COLO668 (cell line): ENCODE data around the gene PSMD2.

Source experiments
- DNase-seq: peaks from one replicate; lab custom pipeline; 2025; ENCODE audit not compliant: unreplicated experiment; lab: John Stamatoyannopoulos, UW

Gene PSMD2

GRCh38 chr3:184277366-184277765, 21.7 kb upstream of the PSMD2 start:
- no peak for DNase-seq

DNA sequence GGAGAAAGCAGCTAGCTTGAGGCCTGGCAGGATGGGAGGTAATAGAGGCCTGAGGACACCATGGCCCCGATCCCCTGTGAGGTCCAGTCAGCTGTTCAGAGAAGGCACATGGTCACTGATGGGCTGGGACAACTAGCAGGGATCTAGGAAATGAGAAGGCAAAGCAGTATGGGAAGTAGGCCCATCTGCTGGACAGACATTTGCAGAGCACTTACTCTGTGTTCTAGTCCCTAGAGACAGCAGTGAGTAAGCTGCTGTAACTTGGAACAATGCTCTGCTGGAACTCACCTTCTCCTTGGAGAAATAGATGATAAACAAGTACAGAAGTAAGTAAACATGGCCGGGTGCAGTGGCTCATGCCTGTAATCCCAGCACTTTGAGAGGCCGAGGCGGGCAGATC, 16.1 kb upstream of the PSMD2 start:
- no peak for DNase-seq

- no peak for DNase-seq
These were observed 15.4 kb upstream of the PSMD2 start for GRCh38 chr3:184283681-184284080.

GRCh38 chr3:184284696-184285095, 14.3 kb upstream of the PSMD2 start:
- peak; percentile 48 for DNase-seq

GRCh38 chr3:184289426-184289938, 9.6 kb upstream of the PSMD2 start:
- peak; percentile 51 for DNase-seq

- DNase-seq, result no peak
These were observed 8.7 kb upstream of the PSMD2 start for GRCh38 chr3:184290331-184290730.

DNA sequence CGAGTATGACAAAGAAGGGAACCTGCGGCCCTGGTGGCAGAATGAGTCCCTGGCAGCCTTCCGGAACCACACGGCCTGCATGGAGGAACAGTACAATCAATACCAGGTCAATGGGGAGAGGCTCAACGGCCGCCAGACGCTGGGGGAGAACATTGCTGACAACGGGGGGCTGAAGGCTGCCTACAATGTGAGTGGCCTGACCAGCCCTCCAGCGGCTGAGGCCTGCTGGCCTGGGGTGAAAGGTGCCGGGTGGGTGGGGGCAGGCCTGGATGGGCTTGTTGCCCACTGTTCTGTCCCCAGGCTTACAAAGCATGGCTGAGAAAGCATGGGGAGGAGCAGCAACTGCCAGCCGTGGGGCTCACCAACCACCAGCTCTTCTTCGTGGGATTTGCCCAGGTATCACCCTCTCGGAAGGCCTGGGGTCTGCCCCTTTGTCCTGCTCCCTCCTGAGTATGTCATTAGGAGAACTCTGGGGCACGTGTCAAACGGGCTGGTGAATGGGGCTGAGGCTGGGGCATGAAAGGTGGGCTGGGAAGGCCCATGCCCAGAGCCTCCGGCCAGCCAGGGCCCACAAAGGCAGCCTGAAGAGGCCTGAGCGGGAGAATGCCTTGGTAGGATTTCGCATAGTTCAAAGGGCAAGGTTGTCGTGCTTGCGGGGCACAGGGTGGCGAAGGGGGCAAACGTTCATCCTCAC, 7.8 kb upstream of the PSMD2 start:
- no peak for DNase-seq

DNA sequence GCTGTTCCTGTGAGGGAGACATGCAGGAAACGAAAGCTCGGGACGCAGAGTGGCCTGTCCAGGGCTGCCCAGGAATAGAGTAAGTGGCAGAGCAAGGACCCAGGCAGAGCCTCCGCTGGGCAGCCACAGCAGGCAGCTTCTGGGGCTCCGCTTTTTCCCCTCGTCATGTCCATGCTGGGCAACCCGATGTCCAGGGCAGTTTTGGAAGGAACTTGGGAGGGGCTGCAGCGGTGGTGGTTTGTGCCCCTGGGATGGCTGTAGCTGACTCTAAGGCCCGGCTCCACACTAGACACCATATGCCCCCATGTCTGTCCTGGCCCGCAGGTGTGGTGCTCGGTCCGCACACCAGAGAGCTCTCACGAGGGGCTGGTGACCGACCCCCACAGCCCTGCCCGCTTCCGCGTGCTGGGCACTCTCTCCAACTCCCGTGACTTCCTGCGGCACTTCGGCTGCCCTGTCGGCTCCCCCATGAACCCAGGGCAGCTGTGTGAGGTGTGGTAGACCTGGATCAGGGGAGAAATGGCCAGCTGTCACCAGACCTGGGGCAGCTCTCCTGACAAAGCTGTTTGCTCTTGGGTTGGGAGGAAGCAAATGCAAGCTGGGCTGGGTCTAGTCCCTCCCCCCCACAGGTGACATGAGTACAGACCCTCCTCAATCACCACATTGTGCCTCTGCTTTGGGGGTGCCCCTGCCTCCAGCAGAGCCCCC, 7.1 kb upstream of the PSMD2 start:
- no peak for DNase-seq

GRCh38 chr3:184295771-184296170, 3.3 kb upstream of the PSMD2 start:
- peak; percentile 23 for DNase-seq

- no peak for DNase-seq
These were observed 2.4 kb upstream of the PSMD2 start for GRCh38 chr3:184296616-184297015.

DNA sequence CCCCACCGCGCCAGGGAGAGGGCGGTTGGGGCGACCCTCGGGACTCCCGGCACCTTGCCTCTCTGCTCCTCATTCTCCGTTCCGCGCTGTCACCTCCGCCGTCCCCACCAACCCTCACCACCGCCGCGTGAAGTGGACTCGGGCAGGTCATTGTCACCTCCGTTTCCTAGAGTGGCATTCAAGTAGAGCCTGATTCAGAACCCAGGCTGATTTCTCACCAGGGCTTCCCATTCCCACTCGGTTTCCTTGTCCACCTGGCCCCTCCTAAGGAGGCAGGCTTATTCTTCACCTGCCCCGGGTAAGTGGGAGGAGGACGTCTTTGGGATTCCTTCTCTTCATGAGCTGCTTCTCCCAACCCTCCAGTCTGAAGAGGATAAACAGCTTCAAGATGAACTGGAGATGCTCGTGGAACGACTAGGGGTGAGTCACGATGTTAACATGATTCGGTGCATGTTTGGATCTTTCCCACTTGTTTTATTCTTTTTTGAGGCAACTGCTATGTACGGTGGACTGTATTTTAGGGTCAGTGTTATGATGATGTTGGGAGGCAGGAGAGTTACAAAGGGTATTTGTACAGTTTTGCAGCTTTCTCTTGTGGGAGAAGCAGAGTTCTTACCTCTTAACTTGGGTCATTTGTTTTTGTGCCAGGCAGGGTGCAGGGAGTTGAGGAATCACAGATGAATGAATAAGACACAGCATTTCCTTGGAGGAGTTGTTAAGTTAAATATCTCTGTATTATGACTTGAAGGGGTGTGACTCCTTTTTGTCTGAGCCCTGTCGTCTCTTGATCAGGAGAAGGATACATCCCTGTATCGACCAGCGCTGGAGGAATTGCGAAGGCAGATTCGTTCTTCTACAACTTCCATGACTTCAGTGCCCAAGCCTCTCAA, 692 bp downstream of the PSMD2 start:
- peak; percentile 22 for DNase-seq

- DNase-seq, result no peak
These were observed 1.3 kb downstream of the PSMD2 start for GRCh38 chr3:184300378-184300720.

DNA sequence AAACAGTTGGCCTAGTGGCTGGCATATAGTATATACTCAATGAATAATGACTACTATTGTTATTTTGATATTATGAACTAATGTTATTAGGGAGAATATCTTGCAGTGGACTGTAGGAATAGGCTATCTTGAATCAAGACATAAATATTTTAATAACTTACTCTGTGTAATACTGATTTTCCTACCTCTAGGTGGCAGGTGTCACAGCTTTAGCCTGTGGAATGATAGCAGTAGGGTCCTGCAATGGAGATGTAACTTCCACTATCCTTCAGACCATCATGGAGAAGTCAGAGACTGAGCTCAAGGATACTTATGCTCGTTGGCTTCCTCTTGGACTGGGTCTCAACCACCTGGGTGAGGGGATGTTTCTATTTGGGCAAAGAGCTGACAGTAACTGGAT, 6.5 kb downstream of the PSMD2 start:
- DNase-seq, result no peak

GRCh38 chr3:184306341-184306972, 7.4 kb downstream of the PSMD2 start:
- DNase-seq, result no peak

DNA sequence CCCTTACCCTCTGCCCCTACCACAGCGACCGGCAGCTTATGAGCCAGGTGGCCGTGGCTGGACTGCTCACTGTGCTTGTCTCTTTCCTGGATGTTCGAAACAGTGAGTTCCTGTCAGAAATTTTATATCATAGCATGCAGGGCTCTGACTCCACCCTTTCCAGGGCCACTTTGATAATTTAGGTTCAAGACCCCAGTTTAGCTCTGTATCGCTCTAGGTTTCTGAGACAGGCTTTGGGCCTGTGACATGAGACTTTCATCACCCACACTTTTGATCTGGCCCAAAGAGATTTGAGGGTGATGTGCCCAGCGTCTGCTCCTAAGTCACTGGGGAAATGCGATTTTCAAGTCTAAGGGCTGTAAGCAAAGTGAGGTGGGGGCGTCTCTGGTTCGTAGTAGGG, 8.9 kb downstream of the PSMD2 start:
- DNase-seq, result no peak

GRCh38 chr3:184308744-184309143, 9.7 kb downstream of the PSMD2 start:
- no peak for DNase-seq

DNA sequence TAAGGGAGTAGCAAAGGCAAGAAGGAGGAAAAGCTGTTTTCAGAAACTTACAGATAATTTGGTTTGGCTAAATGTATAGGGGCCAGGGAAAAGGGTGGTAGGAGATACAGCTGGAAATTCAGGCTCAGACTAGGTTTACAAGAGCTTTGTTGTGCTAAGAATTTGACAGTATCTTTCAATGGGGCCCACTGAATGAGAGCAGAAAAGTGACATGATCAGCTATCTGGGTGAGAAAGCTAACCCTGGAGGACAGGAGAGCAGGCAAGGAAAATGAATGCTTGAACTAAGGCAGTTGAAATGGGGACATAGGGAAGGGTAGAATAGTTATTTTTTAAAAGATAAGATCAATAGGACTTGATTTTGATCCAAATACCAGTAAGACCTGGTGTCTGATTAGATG, 12.6 kb downstream of the PSMD2 start:
- no peak for DNase-seq

- peak; percentile 93 for DNase-seq
These were observed 15.3 kb downstream of the PSMD2 start, which contains the start of gene EIF4G1 for GRCh38 chr3:184314363-184314699. Gene EIF4G1 (plus strand): TSS chr3:184314606. CDS start chr3:184315797, 1,191 bp downstream.

- peak; percentile 69 for DNase-seq
These were observed 15.9 kb downstream of the PSMD2 start for GRCh38 chr3:184314700-184315542.

DNA sequence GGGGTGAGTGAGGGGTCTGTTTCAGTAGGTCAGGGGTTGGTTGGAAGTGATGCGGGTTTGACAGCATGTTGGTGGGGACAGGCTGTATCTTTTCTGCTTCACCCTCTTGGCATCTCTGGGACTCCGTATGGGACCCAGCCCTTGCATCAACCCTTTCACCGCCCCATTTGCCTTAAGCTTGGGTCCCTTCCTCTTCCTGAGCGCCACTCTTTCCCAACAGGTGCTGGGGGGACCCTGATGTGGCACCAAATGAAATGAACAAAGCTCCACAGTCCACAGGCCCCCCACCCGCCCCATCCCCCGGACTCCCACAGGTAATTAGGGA, 16.5 kb downstream of the PSMD2 start:
- DNase-seq, result no peak
